Diencephalon (tissue), 1 donor: ENCODE data around the gene SOD3. TPM values are rescaled to one million over a fixed set of nuclear protein-coding genes. Genes with fewer than 3 reads are reported as not detected.

Experiments used
- small RNA-seq: library from RNA; depleted of rRNA; stranded (forward); fragments of <200 nt; gene quantifications from one replicate; pipeline ENCODE3, GENCODE V24; 2014
- total RNA-seq: library from RNA; depleted of rRNA; stranded (reverse); fragments of >200 nt; gene quantifications from one replicate; pipeline ENCODE4 v1.2.3, GENCODE V29; 2014

Gene SOD3, protein sequence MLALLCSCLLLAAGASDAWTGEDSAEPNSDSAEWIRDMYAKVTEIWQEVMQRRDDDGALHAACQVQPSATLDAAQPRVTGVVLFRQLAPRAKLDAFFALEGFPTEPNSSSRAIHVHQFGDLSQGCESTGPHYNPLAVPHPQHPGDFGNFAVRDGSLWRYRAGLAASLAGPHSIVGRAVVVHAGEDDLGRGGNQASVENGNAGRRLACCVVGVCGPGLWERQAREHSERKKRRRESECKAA
- total RNA-seq = 1.4 TPM

DNA sequence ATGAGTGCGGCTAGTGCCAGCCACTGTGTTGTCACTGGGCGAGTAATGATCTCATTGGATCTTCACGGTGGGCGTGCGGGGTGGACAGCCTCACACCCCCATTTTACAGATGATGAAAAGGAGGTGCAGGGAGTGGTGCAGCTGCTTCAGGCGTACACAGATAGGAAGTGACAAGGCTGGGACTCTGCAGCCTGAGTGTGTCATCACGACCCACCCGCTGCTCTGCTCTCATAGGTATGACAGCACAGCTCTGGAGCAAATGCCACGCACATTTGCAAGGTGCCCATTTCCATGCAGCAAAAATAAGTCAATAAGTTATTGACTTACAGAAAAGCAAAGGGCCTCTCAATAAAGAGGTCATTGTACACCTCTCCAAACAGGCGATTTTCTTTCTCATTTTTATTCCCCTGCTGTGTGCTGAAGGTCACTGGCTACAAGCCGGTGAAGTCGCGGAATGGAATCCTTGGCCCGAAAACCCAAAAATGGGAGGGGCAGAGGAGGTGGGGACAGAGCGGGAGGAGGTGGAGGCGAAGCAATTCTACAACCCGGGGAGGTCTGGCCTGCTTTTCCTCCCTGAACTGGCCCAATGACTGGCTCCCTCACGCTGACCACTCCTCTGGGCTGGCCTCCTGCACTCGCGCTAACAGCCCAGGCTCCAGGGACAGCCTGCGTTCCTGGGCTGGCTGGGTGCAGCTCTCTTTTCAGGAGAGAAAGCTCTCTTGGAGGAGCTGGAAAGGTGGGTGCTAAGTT is at the start of gene SOD3:
Gene SOD3 (plus strand): TSS at position 658 of the 750 bp plus-strand sequence. CDS start 3,949 bp downstream, outside the sequence.

Small RNA genes lying within 50 kb of the gene (small RNA-seq; reads per million reads assigned to genes)
- gene AC006390.1 = not detected

Other genes starting within 250 kb of the SOD3 start
- gene DHX15, start 211.0 kb upstream of the SOD3 start, total RNA-seq = 166 TPM
- 22.1 TPM for gene CCDC149, start 117.5 kb downstream of the SOD3 start, total RNA-seq
- 12.5 TPM for gene LGI2, start 235.4 kb downstream of the SOD3 start, total RNA-seq